Neural cell (in vitro differentiated cells): ENCODE data around the gene COL27A1.

Experiments
- CTCF ChIP-seq: fragments of 450-650 bp; IDR thresholded peaks from 2 replicates; pipeline ENCODE4 v1.5.1; 2014; ENCODE audit warnings: antibody characterized with exemption, mild to moderate bottlenecking, moderate library complexity; ENCODE audit not compliant: poor library complexity, severe bottlenecking
- EZH2 ChIP-seq: fragments of 200-600, 300-800 bp; shearing (Covaris generic), sonication (generic); IDR thresholded peaks from 2 replicates; pipeline ENCODE4 v1.6.1; 2014; ENCODE audit warnings: antibody characterized with exemption, low read length, borderline replicate concordance, mild to moderate bottlenecking; ENCODE audit not compliant: insufficient read depth, poor library complexity, severe bottlenecking

- TF ChIP-seq EZH2 (no peak), CTCF (no peak)
Measured at GRCh38 chr9:114126247-114127060, 28.9 kb upstream of the COL27A1 start.
